GM23338 (cell line): Measurements from ENCODE around the gene LDLRAD3. TPM values are rescaled to one million over a fixed set of nuclear protein-coding genes. Genes with fewer than 3 reads are reported as not detected.

Source experiments
- ATAC-seq: fragments of 200-7000 bp; cut with Tn5 transposase; 3 replicates; pipeline ENCODE4 v1.9.1; 2020
- DNase-seq: peaks from one replicate; pipeline ENCODE4 v3.0.0-alpha.2; 2015; ENCODE audit warnings: low spot score
- H2AFZ ChIP-seq: fragments of 200-600 bp; sonication (generic); 2 replicates; pipeline ENCODE4 v1.8.0; 2016; ENCODE audit warnings: antibody characterized with exemption, mild to moderate bottlenecking, moderate library complexity
- H3F3A ChIP-seq: fragments of 200-600 bp; sonication (generic); replicated peaks from 2 replicates; pipeline ENCODE4 v1.8.0; 2017; ENCODE audit warnings: antibody characterized with exemption, mixed run types, low read depth
- H3K27ac ChIP-seq: fragments of 200-600 bp; sonication (generic); 2 replicates; pipeline ENCODE4 v1.6.1; 2016; ENCODE audit warnings: low read depth
- H3K27me3 ChIP-seq: fragments of 200-600 bp; sonication (generic); 2 replicates; pipeline ENCODE4 v1.8.0; 2016; ENCODE audit warnings: mild to moderate bottlenecking, mixed run types, moderate library complexity; ENCODE audit not compliant: insufficient read depth
- H3K36me3 ChIP-seq: fragments of 200-600 bp; sonication (generic); 2 replicates; pipeline ENCODE4 v1.8.0; 2016; ENCODE audit warnings: mild to moderate bottlenecking; ENCODE audit not compliant: insufficient read depth
- H3K4me1 ChIP-seq: fragments of 200-600 bp; sonication (generic); 2 replicates; pipeline ENCODE4 v1.8.0; 2016; ENCODE audit warnings: mild to moderate bottlenecking, moderate library complexity; ENCODE audit not compliant: insufficient read depth
- H3K4me2 ChIP-seq: fragments of 200-600 bp; sonication (generic); 2 replicates; pipeline ENCODE4 v1.7.1; 2017; ENCODE audit warnings: mixed run types
- H3K4me3 ChIP-seq: fragments of 200-600 bp; sonication (generic); 2 replicates; pipeline ENCODE4 v1.6.1; 2016; ENCODE audit warnings: mixed run types
- H3K79me2 ChIP-seq: fragments of 200-600 bp; sonication (generic); replicated peaks from 2 replicates; pipeline ENCODE4 v1.8.0; 2017; ENCODE audit warnings: mild to moderate bottlenecking; ENCODE audit not compliant: insufficient read depth
- H3K9me2 ChIP-seq: fragments of 200-600 bp; sonication (generic); 2 replicates; pipeline ENCODE4 v1.8.0; 2017; ENCODE audit not compliant: insufficient read depth
- H4K20me1 ChIP-seq: fragments of 200-600 bp; sonication (generic); replicated peaks from 2 replicates; pipeline ENCODE4 v1.8.0; 2017; ENCODE audit warnings: mild to moderate bottlenecking; ENCODE audit not compliant: insufficient read depth
- H3K27ac Mint-ChIP-seq: 2 replicates; pipeline ENCODE4 v1.8.0; 2020; ENCODE audit warnings: inconsistent platforms, mild to moderate bottlenecking, moderate library complexity, mixed read lengths
- H3K27me3 Mint-ChIP-seq: 3 replicates; pipeline ENCODE4 v1.8.0; 2022; ENCODE audit warnings: low read depth, mild to moderate bottlenecking, moderate library complexity, mixed read lengths, inconsistent platforms; ENCODE audit not compliant: insufficient read depth, poor library complexity
- H3K36me3 Mint-ChIP-seq: 3 replicates; pipeline ENCODE4 v1.8.0; 2021; ENCODE audit warnings: low read depth, mild to moderate bottlenecking, inconsistent platforms, moderate library complexity, mixed read lengths
- H3K4me1 Mint-ChIP-seq: 3 replicates; pipeline ENCODE4 v1.8.0; 2020; ENCODE audit warnings: mild to moderate bottlenecking, inconsistent platforms, mixed read lengths
- H3K4me3 Mint-ChIP-seq: 3 replicates; pipeline ENCODE4 v1.8.0; 2021; ENCODE audit warnings: moderate library complexity, mild to moderate bottlenecking, inconsistent platforms, mixed read lengths
- H3K9me3 Mint-ChIP-seq: 3 replicates; pipeline ENCODE4 v1.8.0; 2020; ENCODE audit warnings: moderate library complexity, mild to moderate bottlenecking, inconsistent platforms, mixed read lengths
- CREB1 ChIP-seq: fragments of 250-450 bp; sonication (Bioruptor Pico); IDR thresholded peaks from 2 replicates; pipeline ENCODE4 v1.5.0; 2020; ENCODE audit warnings: low read depth, mild to moderate bottlenecking, moderate library complexity
- ETS1 ChIP-seq: IDR thresholded peaks from 2 replicates; pipeline ENCODE4 v1.6.1; 2016; ENCODE audit warnings: antibody characterized with exemption
- EZH2 ChIP-seq: fragments of 200-600 bp; sonication (generic); IDR thresholded peaks from one replicate; pipeline ENCODE4 v1.8.0; 2017; ENCODE audit warnings: antibody characterized with exemption, mild to moderate bottlenecking, low read depth; ENCODE audit not compliant: unreplicated experiment
- EZH2phosphoT487 ChIP-seq: fragments of 200-600 bp; sonication (generic); IDR thresholded peaks from one replicate; pipeline ENCODE4 v1.8.1; 2018; ENCODE audit warnings: antibody characterized with exemption; ENCODE audit not compliant: unreplicated experiment
- JUNB ChIP-seq: IDR thresholded peaks from one replicate; pipeline ENCODE4 v1.6.1; 2016; ENCODE audit warnings: antibody characterized with exemption; ENCODE audit not compliant: unreplicated experiment
- NANOG ChIP-seq: IDR thresholded peaks from 2 replicates; pipeline ENCODE4 v1.6.1; 2016; ENCODE audit warnings: antibody characterized with exemption, borderline replicate concordance
- STAT1 ChIP-seq: IDR thresholded peaks from one replicate; pipeline ENCODE4 v1.6.1; 2016; ENCODE audit warnings: antibody characterized with exemption; ENCODE audit not compliant: unreplicated experiment
- ZNF114 ChIP-seq: fragments of 250-450 bp; sonication (Bioruptor Pico); IDR thresholded peaks from 2 replicates; pipeline ENCODE4 v1.5.0; 2020; ENCODE audit warnings: mild to moderate bottlenecking, moderate library complexity
- ZNF331 ChIP-seq: fragments of 250-450 bp; sonication (Bioruptor Pico); IDR thresholded peaks from 2 replicates; pipeline ENCODE4 v1.5.0; 2020; ENCODE audit warnings: low read depth, mild to moderate bottlenecking, moderate library complexity
- polyA plus RNA-seq: library from polyadenylated mRNA; unstranded; fragments of >200 nt; fragmentation: Nextera tagmentation; extraction: Ambion mirVana; gene quantifications from 2 replicates; pipeline ENCODE4 v1.2.1, GENCODE V29; 2016
- total RNA-seq: library from RNA; depleted of rRNA; stranded (reverse); fragments of >200 nt; shearing (Covaris generic); gene quantifications from 2 replicates; pipeline ENCODE4 v1.2.3, GENCODE V29; 2014

LDLRAD3 gene
- total and polyA plus RNA-seq, 2 experiments from 2014 or later, result 8.5 to 19.4 TPM

GRCh38 chr11:35954205-35954604 is 10.3 kb downstream of the LDLRAD3 start:
- H3K4me1 ChIP-seq, result peaks cover 13% of the 10 kb centered on the region
- ATAC-seq, result no peak
- peaks cover 16% of the 10 kb centered on the region for H4K20me1 ChIP-seq
- H3F3A ChIP-seq, result no peaks in the 10 kb centered on the region
- no peak overlapping the region for H2AFZ ChIP-seq
- Mint-ChIP-seq H3K9me3 (no peaks in the 10 kb centered on the region), H3K27ac (no peak overlapping the region), H3K4me3 (no peak overlapping the region), H3K36me3 (no peaks in the 10 kb centered on the region), H3K4me1 (peaks cover 19% of the 10 kb centered on the region), H3K27me3 (no peaks in the 10 kb centered on the region)
- no peaks in the 10 kb centered on the region for H3K9me2 ChIP-seq
- no peaks in the 10 kb centered on the region for H3K27me3 ChIP-seq
- no peak for DNase-seq
- H3K4me2 ChIP-seq, result no peak overlapping the region
- no peak overlapping the region for H3K4me3 ChIP-seq
- peaks cover 100% of the 10 kb centered on the region for H3K79me2 ChIP-seq
- H3K36me3 ChIP-seq, result no peaks in the 10 kb centered on the region
- no peak overlapping the region for H3K27ac ChIP-seq
- no peak for TF ChIP-seq CREB1 (CRISPR knock-in tag)

GRCh38 chr11:35955636-35956035 is 11.8 kb downstream of the LDLRAD3 start:
- no peaks in the 10 kb centered on the region for H3K36me3 ChIP-seq
- peaks cover 15% of the 10 kb centered on the region; the same call in 2 of the 3 replicates for H3K4me1 Mint-ChIP-seq
- H3K27ac Mint-ChIP-seq, result no peak overlapping the region
- H2AFZ ChIP-seq, result no peak overlapping the region
- H3K79me2 ChIP-seq, result peaks cover 100% of the 10 kb centered on the region
- H3K9me2 ChIP-seq, result no peaks in the 10 kb centered on the region
- no peaks in the 10 kb centered on the region for H3K27me3 ChIP-seq
- no peak overlapping the region for H3K4me2 ChIP-seq
- H3K36me3 Mint-ChIP-seq, result no peaks in the 10 kb centered on the region
- H3K4me3 ChIP-seq, result no peak overlapping the region
- no peak overlapping the region for H3K27ac ChIP-seq
- H4K20me1 ChIP-seq, result peaks cover 5% of the 10 kb centered on the region; the same call in 1 of the 2 replicates
- no peaks in the 10 kb centered on the region for H3K9me3 Mint-ChIP-seq
- no peaks in the 10 kb centered on the region for H3F3A ChIP-seq
- no peaks in the 10 kb centered on the region for H3K27me3 Mint-ChIP-seq
- H3K4me1 ChIP-seq, result peaks cover 5% of the 10 kb centered on the region; the same call in 1 of the 2 replicates
- TF ChIP-seq ZNF114 (CRISPR knock-in tag) (no peak), ETS1 (no peak), EZH2phosphoT487 (no peak), NANOG (no peak), JUNB (no peak), EZH2 (no peak), STAT1 (no peak)
- H3K4me3 Mint-ChIP-seq, result no peak overlapping the region
- no peak for DNase-seq
- ATAC-seq, result no peak

GRCh38 chr11:35962369-35963138 is 18.7 kb downstream of the LDLRAD3 start:
- H3K27ac Mint-ChIP-seq, result no peak overlapping the region
- DNase-seq, result no peak
- peaks cover 15% of the 10 kb centered on the region; the same call in 2 of the 3 replicates for H3K9me3 Mint-ChIP-seq
- Histone ChIP-seq H4K20me1 (no peaks in the 10 kb centered on the region; the same call in 1 of the 2 replicates), H3K36me3 (peaks cover 7% of the 10 kb centered on the region; the same call in 1 of the 2 replicates), H3K9me2 (peaks cover 10% of the 10 kb centered on the region), H3K27ac (no peak overlapping the region), H3K4me2 (no peak overlapping the region), H3F3A (no peaks in the 10 kb centered on the region), H3K4me1 (peaks cover 24% of the 10 kb centered on the region), H3K27me3 (no peaks in the 10 kb centered on the region), H3K79me2 (peaks cover 90% of the 10 kb centered on the region), H3K4me3 (no peak overlapping the region), H2AFZ (no peak overlapping the region)
- no peak for ATAC-seq
- H3K4me3 Mint-ChIP-seq, result no peak overlapping the region
- peaks cover 16% of the 10 kb centered on the region for H3K36me3 Mint-ChIP-seq
- no peaks in the 10 kb centered on the region for H3K27me3 Mint-ChIP-seq
- H3K4me1 Mint-ChIP-seq, result peaks cover 22% of the 10 kb centered on the region
- no peak for TF ChIP-seq ZNF331 (CRISPR knock-in tag)
- no peak for TF ChIP-seq CREB1 (CRISPR knock-in tag)
- no peak for TF ChIP-seq EZH2
